RWPE2 (cell line): ENCODE results near the gene PARVB.

ENCODE experiments used
- ATAC-seq: fragments of 200-7000 bp; cut with Tn5 transposase; 3 replicates; pipeline ENCODE4 v1.9.1; 2021; ENCODE audit warnings: low read depth
- DNase-seq: peaks from one replicate; pipeline ENCODE4 v3.0.0-alpha.2; 2020; ENCODE audit warnings: low spot score
- H3K27ac ChIP-seq: fragments of 450-650 bp; 2 replicates; pipeline ENCODE4 v1.5.1; 2017; ENCODE audit warnings: mild to moderate bottlenecking; ENCODE audit not compliant: poor library complexity, severe bottlenecking
- H3K27me3 ChIP-seq: fragments of 250-450 bp; sonication (Bioruptor Pico); 2 replicates; pipeline ENCODE4 v1.5.1; 2021; ENCODE audit warnings: mild to moderate bottlenecking, moderate library complexity; ENCODE audit not compliant: insufficient read depth, poor library complexity, severe bottlenecking
- H3K36me3 ChIP-seq: fragments of 250-450 bp; sonication (Bioruptor Pico); 2 replicates; pipeline ENCODE4 v1.5.1; 2020; ENCODE audit warnings: low read depth, mild to moderate bottlenecking, moderate library complexity
- H3K4me1 ChIP-seq: fragments of 250-450 bp; sonication (Bioruptor Pico); 2 replicates; pipeline ENCODE4 v1.5.1; 2021; ENCODE audit warnings: mild to moderate bottlenecking, moderate library complexity; ENCODE audit not compliant: insufficient read depth, poor library complexity, severe bottlenecking
- H3K4me3 ChIP-seq: fragments of 250-450 bp; sonication (Bioruptor Pico); 2 replicates; pipeline ENCODE4 v1.5.1; 2021; ENCODE audit warnings: mild to moderate bottlenecking, moderate library complexity; ENCODE audit not compliant: severe bottlenecking
- H3K9me3 ChIP-seq: fragments of 250-450 bp; sonication (Bioruptor Pico); 2 replicates; pipeline ENCODE4 v1.5.1; 2021; ENCODE audit warnings: mild to moderate bottlenecking, moderate library complexity; ENCODE audit not compliant: severe bottlenecking
- CTCF ChIP-seq: fragments of 450-650 bp; IDR thresholded peaks from one replicate; pipeline ENCODE4 v1.5.1; 2017; ENCODE audit warnings: mild to moderate bottlenecking, moderate library complexity; ENCODE audit not compliant: poor library complexity, severe bottlenecking

PARVB gene

DNA sequence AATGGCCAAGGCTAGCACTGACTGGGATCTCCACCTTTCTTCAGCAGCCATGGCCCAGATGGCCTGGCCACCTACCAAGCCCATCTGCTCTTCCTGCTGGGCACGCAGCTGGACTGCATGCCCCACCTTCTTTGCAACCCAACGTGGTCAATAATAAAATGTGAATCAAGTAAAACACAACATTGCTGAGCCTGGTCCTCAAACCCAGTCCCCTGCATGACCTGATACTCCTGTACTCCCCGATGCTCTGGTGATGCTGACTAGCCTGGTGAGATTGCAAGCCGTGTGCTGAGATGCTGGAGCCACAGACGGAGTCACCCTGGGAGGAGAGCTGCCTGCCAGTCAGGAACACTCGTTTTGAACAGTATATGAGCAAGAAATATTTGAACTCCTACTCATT, 190.7 kb downstream of the PARVB start:
- H3K27ac ChIP-seq, result no peak overlapping the region
- no peak overlapping the region for H3K4me3 ChIP-seq
- H3K27me3 ChIP-seq, result no peaks in the 10 kb centered on the region
- ATAC-seq (no peak), DNase-seq (no peak)
- no peak for TF ChIP-seq CTCF
- H3K36me3 ChIP-seq, result no peaks in the 10 kb centered on the region
- no peaks in the 10 kb centered on the region for H3K9me3 ChIP-seq
- H3K4me1 ChIP-seq, result no peaks in the 10 kb centered on the region

DNA sequence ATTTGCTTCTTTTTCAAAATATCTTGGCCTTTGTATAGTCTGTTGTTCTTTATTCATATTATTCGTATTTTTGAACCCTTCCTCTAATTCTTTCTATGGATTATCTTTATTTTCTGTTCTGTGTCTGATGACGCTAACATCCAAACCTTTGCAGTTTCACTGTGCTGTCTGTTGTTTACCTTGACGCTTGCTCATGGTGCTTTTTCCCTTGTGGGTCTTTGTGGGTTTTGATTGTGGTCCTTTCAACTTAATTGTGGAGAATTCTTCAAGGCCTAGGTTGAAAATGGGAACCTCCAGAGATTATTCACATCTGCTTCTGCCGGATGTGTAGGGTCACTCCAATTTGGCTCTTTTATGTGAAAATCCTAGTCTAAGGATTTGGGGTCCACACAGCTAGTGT, 191.2 kb downstream of the PARVB start:
- Histone ChIP-seq H3K27ac (no peak overlapping the region), H3K4me3 (no peak overlapping the region), H3K36me3 (no peaks in the 10 kb centered on the region), H3K27me3 (no peaks in the 10 kb centered on the region), H3K4me1 (no peaks in the 10 kb centered on the region), H3K9me3 (no peaks in the 10 kb centered on the region)
- DNase-seq (no peak), ATAC-seq (no peak)
- no peak for TF ChIP-seq CTCF

DNA sequence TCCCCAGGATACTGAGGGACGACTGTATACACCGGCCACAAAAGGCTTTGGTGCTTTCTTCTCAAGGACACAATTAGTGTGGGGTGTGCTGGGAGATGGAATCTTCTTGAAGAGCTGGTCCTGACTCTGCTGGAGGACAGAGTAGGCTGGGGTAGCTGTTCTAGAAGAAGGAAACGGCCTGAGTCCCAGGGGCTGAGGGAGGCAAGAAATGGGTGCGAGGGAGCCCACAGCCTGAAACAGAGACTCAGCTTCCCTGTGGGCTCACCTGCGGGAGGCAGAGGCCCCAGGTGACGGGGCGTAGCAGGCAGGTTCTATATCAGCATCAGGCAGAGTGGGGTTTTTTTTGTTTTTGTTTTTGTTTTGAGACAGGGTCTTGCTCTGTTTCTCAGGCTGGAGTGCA, 193.2 kb downstream of the PARVB start:
- Histone ChIP-seq H3K27ac (no peak overlapping the region), H3K4me1 (no peaks in the 10 kb centered on the region), H3K9me3 (no peaks in the 10 kb centered on the region), H3K27me3 (no peaks in the 10 kb centered on the region), H3K4me3 (no peak overlapping the region), H3K36me3 (no peaks in the 10 kb centered on the region)
- no peak for TF ChIP-seq CTCF
- DNase-seq, result no peak
- ATAC-seq, result no peak

DNA sequence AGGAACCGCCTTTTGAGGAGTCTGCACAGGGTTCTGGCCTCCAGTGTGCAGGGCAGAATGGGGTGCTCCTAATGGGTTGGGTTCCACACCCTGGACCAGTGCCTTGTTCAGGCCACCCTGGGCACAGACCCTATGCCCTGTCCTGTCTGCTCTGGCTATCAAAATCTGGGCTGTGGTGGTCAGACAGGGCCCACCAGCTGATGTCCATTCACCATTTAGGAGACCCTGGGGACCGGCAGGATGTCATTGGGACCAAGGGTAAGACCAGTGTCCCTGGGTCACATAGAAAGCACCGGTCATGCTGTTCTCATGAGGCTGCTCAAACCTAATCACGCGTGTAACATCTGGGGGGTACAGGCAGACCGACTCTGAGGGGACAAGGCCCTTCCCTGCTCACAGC, 194.0 kb downstream of the PARVB start:
- Histone ChIP-seq H3K4me1 (no peaks in the 10 kb centered on the region), H3K4me3 (no peak overlapping the region), H3K27me3 (no peaks in the 10 kb centered on the region), H3K36me3 (no peaks in the 10 kb centered on the region), H3K27ac (no peak overlapping the region), H3K9me3 (no peaks in the 10 kb centered on the region)
- TF ChIP-seq CTCF, result no peak
- no peak for DNase-seq
- no peak for ATAC-seq

- Histone ChIP-seq H3K4me3 (no peak overlapping the region), H3K36me3 (no peaks in the 10 kb centered on the region), H3K27ac (no peak overlapping the region), H3K27me3 (no peaks in the 10 kb centered on the region), H3K9me3 (no peaks in the 10 kb centered on the region), H3K4me1 (no peaks in the 10 kb centered on the region)
- no peak for TF ChIP-seq CTCF
- no peak for DNase-seq
- ATAC-seq, result no peak
Measured at GRCh38 chr22:44219101-44219870, 195.2 kb downstream of the PARVB start.
